NCI-H2107 treated with DMSO at 0.1 percent for 48 hours (cell line): ENCODE results near the gene CIAO3.
"Not testable (repeated sequence)": the region's sequence is repeated elsewhere in the genome, so short reads cannot be mapped to it uniquely, and the experiment has no call there.

Source experiments
- DNase-seq: peaks from one replicate; lab custom pipeline; 2025; ENCODE audit not compliant: unreplicated experiment; lab: John Stamatoyannopoulos, UW

CIAO3 gene

DNA sequence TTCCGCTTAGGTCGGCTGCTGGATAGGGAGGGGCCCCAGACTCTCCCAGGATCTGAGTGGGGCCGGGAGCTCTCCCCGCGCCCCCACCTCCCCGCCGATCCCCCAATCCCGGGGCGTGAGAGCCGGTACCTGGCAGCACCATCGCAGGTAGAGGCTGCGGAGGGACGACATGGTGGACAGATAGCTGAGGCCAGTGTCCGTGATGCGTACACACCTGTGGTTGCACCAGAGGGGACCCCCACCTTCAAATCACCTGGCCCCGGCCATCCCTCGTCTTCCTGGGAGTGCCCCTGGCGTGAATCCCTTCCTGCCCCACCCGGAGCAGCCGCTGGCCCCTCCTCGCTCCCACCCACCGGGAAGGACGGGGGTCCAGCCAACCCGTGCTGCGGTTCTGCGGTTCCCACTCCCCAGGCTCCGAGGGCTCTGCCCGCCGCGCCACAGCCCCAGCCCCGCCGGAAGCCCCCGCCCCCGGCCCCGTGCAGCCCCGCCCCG, 45.9 kb downstream of the CIAO3 start:
- no peak for DNase-seq

DNA sequence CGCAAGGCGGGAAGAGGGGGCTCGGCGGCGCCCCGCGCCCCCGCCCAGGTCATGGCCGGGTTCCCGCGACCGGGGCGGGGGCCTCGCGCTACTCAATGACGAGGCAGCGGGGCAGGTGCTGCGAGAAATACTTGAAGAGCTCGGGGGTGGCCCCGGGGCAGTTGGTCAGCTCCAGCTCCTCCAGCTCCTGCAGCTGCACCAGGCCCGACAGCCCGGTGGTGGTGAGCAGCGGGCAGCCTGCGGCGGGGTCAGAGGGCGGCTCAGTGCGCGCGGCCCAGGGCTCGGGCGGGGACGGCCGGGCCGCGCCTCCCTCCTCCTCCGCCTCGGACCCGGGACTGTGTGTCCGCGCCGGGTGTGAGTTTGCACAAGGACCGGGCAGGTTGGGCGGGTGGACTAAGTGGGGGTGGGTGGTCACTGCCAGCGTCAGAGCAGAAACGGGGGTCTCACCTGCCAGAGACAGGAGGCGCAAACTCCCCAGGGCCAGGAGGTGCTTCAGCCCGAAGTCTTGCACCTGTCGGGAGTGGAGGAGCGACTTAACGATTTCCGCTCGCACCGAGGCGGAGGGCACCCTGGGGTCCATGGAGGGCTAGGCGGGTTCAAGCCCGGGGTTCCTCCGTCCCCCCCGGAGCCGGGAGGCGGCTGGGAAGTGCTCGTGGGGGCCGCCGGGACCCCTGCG, 46.5 kb downstream of the CIAO3 start:
- no peak for DNase-seq

DNA sequence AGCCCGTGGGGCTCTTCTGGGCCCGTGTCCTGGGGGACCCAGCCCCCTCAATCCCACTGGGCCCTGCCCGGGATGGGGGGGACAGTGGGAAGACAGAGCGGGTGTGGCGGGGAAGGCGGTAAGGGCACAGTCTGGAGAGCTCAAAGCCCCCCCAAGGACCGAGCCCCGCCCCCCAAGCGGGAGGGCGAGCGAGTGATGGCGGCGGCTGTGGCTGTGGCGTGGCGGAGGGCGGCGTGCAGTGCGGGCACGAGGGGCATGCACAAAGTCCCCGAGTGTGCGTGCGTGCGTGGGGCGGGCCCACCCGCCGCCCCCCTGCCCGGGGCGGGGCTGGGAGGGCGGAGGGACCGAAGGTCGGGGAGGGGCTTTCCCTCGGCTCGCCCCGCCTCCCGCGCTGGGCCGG, 47.0 kb downstream of the CIAO3 start:
- no peak for DNase-seq

DNA sequence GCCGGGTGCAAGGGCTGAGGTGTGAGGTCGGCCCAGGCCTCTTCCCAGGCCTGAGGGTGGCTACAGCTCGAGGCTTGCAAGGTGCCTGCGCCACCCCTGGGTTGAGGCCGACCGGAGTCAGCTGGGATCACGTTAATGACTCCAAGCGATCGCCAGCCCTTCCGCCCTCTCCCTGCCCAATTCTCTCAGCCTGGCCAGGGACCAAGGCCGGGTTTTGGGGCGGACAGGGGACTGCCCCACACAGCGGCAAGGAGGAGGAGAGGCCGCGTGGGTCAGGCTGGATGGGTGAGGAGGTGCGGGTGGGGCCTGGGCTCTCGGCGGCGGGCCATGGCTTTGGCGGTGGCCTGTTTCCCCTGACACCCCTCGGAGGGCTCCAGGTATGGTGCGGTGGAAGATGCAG, 47.4 kb downstream of the CIAO3 start:
- no peak for DNase-seq

DNA sequence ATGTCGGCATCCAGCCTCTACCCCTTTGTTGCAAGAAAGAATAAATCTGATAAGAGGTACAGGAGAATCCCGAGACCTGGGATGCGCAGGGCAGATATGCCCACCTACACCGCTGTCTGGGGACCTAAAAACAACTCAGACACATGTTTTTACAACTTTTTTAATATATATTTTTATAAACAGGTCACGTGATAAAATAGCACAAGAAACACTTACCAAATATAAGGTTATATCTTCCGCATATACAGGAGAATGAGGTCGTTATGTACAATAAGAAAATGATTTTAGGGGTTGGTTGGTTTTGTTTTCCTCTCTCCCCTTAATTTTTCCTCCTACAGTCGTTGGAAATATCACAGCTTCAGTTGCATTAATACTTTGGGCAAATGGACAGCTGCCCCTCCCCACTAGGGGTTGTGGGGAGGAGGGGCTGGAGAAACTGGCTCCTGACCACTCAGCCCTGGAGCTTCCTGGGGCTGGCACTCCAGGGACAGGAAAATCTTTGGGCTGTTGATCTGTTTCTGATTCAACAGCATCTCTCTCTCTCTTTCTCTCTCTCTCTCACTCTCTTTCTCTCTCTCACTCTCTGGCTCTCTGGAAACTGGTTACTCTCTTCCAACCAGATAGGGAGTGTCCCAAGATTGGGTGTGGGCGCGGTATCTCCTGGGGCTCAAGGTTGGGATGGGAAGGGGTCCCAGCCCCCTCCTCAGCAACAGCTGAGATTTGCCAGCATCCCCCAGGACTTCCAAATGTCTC, 48.3 kb downstream of the CIAO3 start:
- DNase-seq = no peak

DNA sequence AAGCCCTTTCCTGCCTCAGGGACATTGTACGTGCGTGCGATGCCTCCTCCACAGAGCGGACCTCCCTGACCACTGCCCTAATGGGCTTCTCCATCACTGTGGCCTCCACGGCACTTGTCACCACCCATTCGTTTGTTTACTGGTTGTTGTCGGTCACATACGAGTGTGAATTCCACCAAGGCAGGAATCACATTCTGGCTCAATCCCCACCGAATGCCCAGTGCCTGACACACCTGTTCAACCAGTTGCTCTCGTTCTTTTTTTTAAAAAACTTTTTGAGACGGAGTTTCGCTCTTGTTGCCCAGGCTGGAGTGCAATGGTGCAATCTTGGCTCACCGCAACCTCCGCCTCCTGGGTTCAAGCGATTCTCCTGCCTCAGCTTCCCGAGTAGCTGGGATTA, 49.6 kb downstream of the CIAO3 start:
- DNase-seq = not testable (repeated sequence)

DNA sequence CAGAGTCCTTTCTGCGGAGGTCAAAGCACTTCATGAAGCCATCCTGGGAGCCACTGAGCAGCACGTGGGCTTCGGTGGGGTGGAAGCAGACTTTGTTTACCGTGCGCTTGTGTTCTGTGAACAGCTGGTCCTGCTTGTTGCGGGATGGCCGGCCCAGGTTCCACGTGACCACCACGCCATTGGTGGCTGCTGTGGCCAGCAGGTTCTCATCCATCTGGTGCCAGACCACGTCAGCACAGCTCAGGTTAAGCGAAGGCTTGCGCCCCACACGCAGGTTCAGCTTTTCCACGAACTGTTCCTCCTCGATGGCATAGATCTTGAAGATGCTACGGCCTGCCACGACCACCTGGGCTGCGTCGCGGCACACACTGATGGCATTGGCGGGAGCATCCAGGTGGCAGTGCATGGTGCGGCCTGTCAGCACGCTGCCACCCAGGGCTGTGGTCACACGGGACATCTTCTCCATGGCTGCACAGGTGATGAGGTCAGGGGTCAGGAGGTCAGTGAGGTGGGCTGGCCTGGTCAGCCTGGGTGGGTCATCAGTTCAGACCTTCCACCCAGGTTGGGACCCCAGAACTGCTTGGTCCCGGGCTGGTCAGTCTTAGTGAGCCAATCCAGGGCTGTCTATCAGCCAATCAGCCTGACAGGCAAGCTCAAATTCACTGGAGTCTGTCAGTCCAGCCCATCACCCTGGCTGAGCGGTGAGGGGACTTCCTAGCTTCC, 51.5 kb downstream of the CIAO3 start:
- DNase-seq = no peak

DNA sequence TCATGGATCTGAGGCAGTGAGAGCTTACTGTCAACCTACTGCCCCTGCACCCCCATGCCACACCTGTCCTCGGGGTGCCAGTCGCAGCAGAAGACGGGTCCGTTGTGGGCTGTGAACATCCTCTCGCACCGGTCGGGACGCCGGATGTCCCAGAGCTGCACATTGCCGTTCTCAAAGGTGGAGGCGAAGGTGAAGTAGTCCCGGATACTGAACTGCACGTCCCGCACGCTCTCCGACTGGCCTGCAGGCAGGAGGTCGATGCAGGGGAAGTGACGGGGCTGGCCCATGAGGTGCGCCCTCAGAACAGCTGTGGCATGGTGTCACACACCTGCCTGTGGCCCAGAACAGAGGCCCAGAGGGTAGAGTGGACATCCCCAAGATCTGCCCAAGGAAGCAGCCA, 53.3 kb downstream of the CIAO3 start:
- DNase-seq = no peak

DNA sequence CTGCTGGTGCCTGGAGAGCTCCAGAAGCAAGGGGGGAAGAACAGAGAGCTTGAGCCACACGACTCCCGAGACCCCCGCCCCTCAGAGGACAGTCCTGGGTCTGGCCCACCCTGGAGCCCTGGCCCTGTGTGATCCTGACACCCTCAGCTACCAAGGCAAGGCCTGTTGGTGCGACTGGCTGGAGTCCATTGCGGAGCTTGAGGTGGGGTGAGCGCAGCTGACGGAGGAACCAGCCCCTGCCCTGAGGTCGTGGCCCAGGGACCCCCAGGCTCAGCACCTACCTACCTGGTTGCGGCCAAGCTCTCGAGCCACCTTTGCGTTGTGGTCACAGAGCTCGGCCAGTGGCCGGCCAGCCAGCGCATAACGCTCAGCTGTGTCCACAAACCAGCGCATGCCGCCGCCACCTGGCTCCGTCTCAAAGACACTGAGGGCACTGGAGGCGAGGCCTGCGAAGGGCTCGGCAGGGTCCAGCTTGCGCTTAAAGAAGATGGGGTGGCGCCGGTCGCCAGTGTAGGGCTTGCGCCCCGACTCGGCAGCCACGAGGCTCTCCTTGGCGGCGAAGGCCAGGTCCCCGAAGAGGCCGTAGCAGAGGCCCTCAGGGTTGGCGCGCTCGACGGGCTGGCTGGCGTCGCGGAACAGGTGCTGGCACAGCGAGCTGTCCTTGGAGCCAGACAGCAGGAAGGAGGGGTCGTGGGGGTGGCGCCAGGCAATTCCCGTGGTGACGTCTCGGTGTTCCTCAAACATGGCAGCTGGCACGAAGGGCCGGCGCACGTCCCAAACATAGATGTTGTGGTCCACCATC, 54.1 kb downstream of the CIAO3 start:
- DNase-seq = no peak

DNA sequence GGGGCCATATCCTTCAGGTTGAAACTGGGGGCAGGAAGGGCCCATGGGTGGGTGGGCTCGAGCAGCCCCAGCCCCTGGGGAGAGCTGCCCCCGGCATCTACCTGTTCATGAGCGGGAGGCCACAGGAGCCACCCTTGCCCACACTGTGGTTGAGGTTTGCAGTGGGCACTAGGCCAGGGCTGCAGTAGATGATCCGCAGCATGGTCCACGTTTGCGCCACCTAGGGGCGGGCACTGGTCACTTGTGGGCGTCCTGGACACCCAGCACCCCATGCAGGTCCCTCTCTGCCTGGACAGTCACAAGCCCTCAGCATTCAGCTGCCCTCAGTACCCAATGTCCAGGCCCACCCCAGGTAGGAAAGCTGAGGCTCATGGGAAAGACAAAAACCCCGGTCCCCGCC, 54.8 kb downstream of the CIAO3 start:
- no peak for DNase-seq

DNA sequence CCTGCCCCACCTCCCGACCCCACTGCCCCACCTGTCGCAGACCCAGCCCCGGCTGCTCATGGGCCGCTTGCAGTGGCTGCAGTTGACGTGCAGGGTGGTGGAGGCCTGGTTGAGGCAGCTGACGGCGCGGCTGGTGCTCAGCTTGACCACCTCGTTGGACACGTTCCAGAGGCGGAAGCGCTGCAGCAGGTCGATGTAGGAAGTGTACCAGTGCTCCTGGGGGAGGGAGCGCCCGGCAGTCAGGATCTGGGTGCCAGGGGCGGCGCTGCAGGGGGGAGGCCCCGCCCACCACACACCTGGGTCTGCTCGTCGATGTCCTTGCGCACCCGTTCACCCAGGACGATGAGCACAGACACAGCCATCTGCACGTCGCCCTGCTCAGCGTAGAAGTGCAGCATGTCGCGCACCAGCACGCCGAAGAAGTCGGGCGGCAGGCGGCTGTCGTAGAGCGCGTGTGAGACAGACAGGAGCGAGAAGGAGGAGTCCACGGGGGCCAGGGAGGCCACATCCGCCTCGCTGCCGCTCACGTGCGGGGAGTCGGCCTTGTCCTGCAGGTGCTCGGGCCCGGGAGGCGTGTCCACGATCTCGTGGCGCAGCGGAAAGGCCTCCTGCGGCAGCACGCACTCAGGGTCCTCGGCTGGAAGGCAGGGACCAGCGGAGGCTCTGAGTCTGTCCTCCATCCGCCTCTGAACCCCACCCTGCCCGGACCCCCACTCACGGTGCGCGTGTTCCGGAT, 55.7 kb downstream of the CIAO3 start:
- DNase-seq = peak; percentile 78

DNA sequence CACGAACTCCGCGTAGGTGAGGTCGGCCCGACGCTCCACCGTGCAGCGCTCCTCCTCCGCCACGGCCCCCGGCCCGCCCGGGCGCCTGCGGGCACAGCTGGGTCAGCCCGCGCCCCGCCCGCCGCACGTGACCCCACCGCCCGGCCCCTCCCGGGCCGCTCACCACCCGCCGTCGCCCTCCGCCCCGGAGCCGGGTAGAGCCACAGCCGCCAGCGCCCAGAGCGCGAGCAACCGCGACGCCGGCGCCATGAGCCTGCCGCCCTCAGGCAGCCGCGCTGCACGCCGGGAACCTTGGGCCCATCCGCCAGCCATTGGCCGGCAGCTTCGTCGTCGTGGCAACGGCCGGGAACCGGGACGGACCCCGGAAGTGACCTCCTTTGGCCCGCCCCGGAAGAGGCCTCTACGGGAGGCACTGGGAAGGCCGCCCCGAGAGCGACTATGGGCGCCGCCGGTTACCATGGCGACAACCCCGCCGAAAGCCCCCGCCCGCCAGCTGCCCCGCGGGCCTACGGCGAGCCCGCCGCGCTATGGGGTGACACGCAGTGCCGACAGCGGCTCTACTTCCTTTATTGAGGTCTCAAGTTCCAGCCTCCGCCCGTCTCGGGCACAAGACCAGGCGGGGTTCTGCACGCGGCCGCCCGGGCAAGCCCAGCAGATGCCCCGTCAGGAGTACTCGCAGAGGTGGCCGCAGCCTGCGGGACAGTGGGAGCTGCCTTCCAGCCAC, 56.6 kb downstream of the CIAO3 start, which contains the start of gene JMJD8:
Gene JMJD8, minus strand, starts transcription at position 264 of the 724 bp plus-strand sequence. Its CDS starts 15 bp downstream, at position 249.
- DNase-seq = peak; percentile 83

DNA sequence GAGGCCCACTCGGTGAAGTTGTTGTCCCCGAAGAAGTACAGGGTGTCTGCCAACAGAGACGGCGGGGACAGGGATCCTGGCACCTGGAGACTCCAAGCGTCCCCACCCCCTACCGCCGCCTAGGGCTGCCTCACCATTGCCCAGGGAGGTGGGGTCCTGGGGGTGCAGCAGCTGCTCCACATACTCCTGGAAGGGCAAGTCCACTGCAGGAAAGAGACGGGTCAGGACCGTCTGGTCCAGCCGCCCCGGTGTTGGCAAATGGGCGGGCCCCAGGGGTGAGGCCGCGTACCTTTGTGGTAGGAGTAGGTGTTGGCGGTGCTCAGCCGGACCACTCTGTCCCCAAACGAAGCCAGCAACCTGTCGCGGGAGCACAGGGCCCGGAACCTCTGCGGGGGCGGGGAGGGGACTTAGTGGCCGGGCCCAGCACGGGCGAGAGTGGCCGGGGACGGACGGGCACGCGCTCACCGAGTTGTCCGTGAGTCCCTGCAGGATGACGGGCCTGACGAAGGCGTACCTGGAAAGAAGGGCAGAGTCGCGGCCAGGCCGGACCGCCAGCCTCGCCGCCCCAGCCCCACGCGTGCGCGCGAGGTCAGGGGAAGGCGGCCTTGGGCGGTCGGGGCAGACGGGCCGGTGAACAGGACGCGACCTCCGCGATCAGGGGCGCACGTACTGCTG, 57.3 kb downstream of the CIAO3 start:
- no peak for DNase-seq

DNA sequence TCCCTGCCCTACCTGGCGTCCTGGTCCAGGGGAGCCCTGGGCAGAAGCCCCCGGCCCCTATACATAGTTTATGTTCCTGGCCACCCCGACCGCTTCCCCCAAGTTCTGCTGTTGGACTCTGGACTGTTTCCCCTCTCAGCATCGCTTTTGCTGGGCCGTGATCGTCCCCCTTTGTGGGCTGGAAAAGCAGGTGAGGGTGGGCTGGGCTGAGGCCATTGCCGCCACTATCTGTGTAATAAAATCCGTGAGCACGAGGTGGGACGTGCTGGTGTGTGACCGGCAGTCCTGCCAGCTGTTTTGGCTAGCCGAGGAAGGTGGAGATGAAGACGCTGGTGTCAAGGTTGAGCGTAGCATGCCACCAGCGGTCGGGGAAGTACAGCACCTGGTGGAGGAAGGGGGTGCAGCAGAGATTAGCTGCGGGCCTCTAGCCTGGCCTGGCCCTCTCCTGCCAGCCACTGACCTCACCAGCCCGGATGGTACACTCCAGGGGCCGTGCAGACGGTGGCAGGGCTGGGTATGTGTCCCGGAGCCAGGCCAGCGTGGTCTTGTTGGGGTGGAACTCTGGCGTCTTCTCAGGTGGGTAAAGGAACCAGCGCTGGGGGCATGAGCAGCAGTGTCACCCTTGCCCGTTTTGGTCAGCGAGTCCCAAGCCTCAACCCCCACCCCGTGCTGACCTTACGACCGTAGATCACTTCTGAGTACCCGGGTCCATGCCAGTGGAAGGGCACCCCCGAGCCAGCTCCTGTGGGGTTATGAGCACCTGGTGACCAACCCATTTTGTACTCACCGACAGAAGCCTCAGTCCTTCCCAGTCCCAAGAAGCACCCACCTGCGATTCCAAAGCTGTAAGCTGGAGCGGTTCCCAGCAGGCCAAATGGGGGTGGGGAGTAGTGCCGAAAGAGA, 58.1 kb downstream of the CIAO3 start:
- no peak for DNase-seq

DNA sequence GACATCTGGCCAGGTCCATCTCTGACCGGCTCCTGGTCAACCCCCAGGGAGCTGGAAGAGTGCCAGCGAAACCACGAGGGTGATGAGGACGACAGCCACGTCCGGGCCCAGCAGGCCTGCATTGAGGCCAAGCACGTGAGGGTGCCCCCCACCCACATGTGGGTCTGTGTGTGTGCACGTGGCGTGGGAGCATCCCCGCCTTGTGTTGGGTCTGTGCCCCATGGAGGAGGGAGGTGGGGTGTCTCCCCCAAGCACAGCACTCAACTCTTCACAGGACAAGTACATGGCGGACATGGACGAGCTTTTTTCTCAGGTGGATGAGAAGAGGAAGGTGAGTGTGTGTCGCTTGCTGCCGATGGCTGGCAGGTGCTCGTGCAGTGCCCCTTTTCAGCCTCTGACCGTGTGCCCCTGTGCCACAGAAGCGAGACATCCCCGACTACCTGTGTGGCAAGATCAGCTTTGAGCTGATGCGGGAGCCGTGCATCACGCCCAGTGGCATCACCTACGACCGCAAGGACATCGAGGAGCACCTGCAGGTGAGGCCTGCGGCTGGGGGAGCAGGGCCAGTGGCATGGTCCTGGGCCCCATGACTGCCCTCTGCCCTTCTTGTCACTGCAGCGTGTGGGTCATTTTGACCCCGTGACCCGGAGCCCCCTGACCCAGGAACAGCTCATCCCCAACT, 58.9 kb downstream of the CIAO3 start:
- no peak for DNase-seq

DNA sequence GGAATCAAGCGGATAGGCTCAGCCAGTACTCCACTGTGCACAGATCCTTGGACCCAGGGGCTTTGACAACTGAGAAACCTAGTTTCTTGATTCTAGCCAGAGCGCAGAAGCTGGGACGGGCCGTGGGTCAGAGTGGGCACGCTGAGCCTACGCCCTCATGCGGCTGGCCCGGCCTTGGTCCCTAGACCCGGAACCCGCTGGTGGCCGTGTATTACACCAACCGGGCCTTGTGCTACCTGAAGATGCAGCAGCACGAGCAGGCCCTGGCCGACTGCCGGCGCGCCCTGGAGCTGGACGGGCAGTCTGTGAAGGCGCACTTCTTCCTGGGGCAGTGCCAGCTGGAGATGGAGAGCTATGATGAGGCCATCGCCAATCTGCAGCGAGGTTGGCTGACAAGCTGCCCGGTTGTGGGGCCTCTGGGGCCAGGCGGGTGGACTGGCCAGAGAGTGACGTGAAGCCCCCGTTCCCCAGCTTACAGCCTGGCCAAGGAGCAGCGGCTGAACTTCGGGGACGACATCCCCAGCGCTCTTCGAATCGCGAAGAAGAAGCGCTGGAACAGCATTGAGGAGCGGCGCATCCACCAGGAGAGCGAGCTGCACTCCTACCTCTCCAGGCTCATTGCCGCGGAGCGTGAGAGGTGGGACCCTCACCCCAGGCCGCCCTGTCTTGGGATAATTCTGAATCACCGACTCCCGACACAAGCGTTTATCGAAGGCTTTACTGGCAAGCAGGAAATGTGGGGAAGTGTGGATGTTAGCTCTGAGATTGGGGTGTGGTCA, 59.6 kb downstream of the CIAO3 start:
- no peak for DNase-seq

DNA sequence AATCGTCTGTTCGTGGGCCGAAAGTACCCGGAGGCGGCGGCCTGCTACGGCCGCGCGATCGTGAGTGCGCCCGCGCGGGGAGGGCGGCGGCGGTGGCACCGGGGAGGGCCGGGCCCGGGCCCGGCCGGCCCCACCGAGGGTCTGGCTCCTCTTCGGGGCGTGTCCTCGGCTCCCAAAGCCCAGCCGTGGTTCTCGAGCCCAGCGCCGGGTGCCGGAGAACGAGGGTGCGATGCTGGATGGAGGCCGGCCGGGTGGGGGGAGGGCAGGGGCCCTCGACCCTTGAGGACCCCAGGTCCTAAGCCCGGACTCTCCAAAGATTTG, 60.2 kb downstream of the CIAO3 start:
- no peak for DNase-seq
